ENCODE results near the gene CDKL1.

GRCh38 chr14:50348933-50349332 is 47.7 kb downstream of the CDKL1 start:
- TF ChIP-seq CTCF (IDR thresholded peaks at IDR 0.05) (no peak), POLR2A (IDR thresholded peaks at IDR 0.05) (no peak)

Data from lower leg skin (tissue), 3 donors.